ENCODE results near the gene PLA2G2C.
A peak's percentile ranks its signal among the peaks of the same experiment; 100 is the strongest.
"Not testable (repeated sequence)": the region's sequence is repeated elsewhere in the genome, so short reads cannot be mapped to it uniquely, and the experiment has no call there.

PLA2G2C gene

GRCh38 chr1:20151906-20152598 is 34.3 kb downstream of the PLA2G2C start:
- DNase-seq, result peak; percentile 78

GRCh38 chr1:20150969-20151368 is 35.3 kb downstream of the PLA2G2C start:
- no peak for DNase-seq

- no peak for DNase-seq
Measured at GRCh38 chr1:20150326-20150705, 36.0 kb downstream of the PLA2G2C start.

- DNase-seq, result no peak
Measured at GRCh38 chr1:20149601-20150325, 36.6 kb downstream of the PLA2G2C start.

GRCh38 chr1:20148571-20149500 is 37.5 kb downstream of the PLA2G2C start:
- no peak for DNase-seq

- no peak for DNase-seq
Measured at GRCh38 chr1:20147846-20148570, 38.3 kb downstream of the PLA2G2C start.

GRCh38 chr1:20143734-20144565 is 42.4 kb downstream of the PLA2G2C start:
- no peak for DNase-seq

GRCh38 chr1:20143318-20143717 is 43.0 kb downstream of the PLA2G2C start:
- no peak for DNase-seq

GRCh38 chr1:20142001-20142710 is 44.2 kb downstream of the PLA2G2C start:
- no peak for DNase-seq

GRCh38 chr1:20141466-20141865 is 44.9 kb downstream of the PLA2G2C start:
- DNase-seq, result no peak

- DNase-seq, result no peak
Measured at GRCh38 chr1:20141001-20141400, 45.3 kb downstream of the PLA2G2C start.

GRCh38 chr1:20139776-20140612 is 46.3 kb downstream of the PLA2G2C start:
- DNase-seq, result no peak

GRCh38 chr1:20138961-20139550 is 47.3 kb downstream of the PLA2G2C start, which contains the start of gene PLA2G2F:
PLA2G2F (plus strand) TSS chr1:20139323; CDS start chr1:20139428, 105 bp downstream.
- no peak for DNase-seq

GRCh38 chr1:20138346-20138745 is 48.0 kb downstream of the PLA2G2C start:
- DNase-seq, result no peak

GRCh38 chr1:20137604-20138003 is 48.7 kb downstream of the PLA2G2C start:
- DNase-seq, result no peak

GRCh38 chr1:20137055-20137454 is 49.3 kb downstream of the PLA2G2C start:
- no peak for DNase-seq

GRCh38 chr1:20136249-20136648 is 50.1 kb downstream of the PLA2G2C start:
- no peak for DNase-seq

GRCh38 chr1:20134995-20135394 is 51.3 kb downstream of the PLA2G2C start:
- DNase-seq, result no peak

- not testable (repeated sequence) for DNase-seq
Measured at GRCh38 chr1:20130518-20130917, 55.8 kb downstream of the PLA2G2C start.
